ENCODE data around the gene CSF1.

DNA sequence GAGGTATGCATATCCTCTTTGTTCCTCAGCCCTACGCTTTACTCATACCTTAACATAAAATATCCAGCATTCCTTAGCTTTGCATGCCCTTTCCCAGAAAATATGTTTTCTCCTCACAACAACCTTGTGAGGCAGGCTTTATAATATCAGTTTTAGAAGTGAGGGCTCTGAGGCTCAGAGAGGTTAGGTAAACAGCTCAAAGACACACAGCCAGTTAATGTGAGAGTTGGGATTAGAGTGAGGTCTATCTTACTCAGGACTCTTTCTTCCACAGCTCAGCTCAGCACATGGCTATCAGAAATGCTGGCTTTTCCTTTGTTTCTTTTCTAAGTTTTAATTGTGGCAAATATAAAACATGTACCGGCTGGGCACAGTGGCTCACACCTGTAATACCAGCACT, 27.9 kb downstream of the CSF1 start:
- TF ChIP-seq, protein P1, sequence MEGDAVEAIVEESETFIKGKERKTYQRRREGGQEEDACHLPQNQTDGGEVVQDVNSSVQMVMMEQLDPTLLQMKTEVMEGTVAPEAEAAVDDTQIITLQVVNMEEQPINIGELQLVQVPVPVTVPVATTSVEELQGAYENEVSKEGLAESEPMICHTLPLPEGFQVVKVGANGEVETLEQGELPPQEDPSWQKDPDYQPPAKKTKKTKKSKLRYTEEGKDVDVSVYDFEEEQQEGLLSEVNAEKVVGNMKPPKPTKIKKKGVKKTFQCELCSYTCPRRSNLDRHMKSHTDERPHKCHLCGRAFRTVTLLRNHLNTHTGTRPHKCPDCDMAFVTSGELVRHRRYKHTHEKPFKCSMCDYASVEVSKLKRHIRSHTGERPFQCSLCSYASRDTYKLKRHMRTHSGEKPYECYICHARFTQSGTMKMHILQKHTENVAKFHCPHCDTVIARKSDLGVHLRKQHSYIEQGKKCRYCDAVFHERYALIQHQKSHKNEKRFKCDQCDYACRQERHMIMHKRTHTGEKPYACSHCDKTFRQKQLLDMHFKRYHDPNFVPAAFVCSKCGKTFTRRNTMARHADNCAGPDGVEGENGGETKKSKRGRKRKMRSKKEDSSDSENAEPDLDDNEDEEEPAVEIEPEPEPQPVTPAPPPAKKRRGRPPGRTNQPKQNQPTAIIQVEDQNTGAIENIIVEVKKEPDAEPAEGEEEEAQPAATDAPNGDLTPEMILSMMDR (IDR thresholded peaks at IDR 0.05), result no peak
- TF ChIP-seq POLR2A (IDR thresholded peaks at IDR 0.05), result no peak
